Endothelial cell of umbilical vein (primary cell): ENCODE data around the gene LMTK3. TPM values are rescaled to one million over a fixed set of nuclear protein-coding genes. Genes with fewer than 3 reads are reported as not detected.

ENCODE experiments used
- BruUV-seq: library from RNA; stranded (reverse); fragments of 400-500 nt; replicated peaks from 2 replicates; lab custom pipeline; 2021; lab: Mats Ljungman, UMichigan
- CTCF ChIA-PET: fragments of 300-600, 350-600 bp; sonication (Branson Sonifier 250); formaldehyde crosslinking; loops from one replicate; lab custom pipeline; 2021; ENCODE audit warnings: antibody characterized with exemption, inconsistent platforms; lab: Charles Lee
- POLR2A ChIA-PET: fragments of 300-600, 350-600 bp; sonication (Branson Sonifier 250); formaldehyde crosslinking; loops from one replicate; lab custom pipeline; 2021; ENCODE audit warnings: antibody characterized with exemption, inconsistent platforms; lab: Charles Lee
- DNase-seq: peaks from one replicate; pipeline ENCODE4 v3.0.0-alpha.2; 2011; ENCODE audit warnings: low read depth, low spot score
- FAIRE-seq: peaks from 2 replicates; lab custom pipeline; 2011; peaks lifted over from hg19 to GRCh38; lab: Jason Lieb, UNC
- H2AFZ ChIP-seq: 2 replicates; pipeline ENCODE4 v1.6.0; 2012; ENCODE audit warnings: low read depth, low read length, control low read depth, inconsistent platforms
- H3K27ac ChIP-seq: 2 replicates; pipeline ENCODE4 v1.5.1; 2011; ENCODE audit warnings: low read depth, mild to moderate bottlenecking, control low read depth, low read length, moderate library complexity; ENCODE audit not compliant: insufficient read depth
- H3K27me3 ChIP-seq, 2 experiments: 2 replicates each; pipeline versions ENCODE4 v1.6.0 to v1.6.1; 2011; ENCODE audit warnings: low read length in 2 of 2, mixed read lengths in 1 of 2; ENCODE audit not compliant: control insufficient read depth in 2 of 2, insufficient read depth in 2 of 2
- H3K36me3 ChIP-seq, 2 experiments: 2 replicates in 1 of 2; 3 replicates in 1 of 2; pipeline ENCODE4 v1.5.1; 2011; ENCODE audit warnings: low read length in 2 of 2, mild to moderate bottlenecking in 1 of 2, moderate library complexity in 1 of 2; ENCODE audit not compliant: control insufficient read depth in 2 of 2, insufficient read depth in 2 of 2; ENCODE audit errors: extremely low read depth in 1 of 2
- H3K4me1 ChIP-seq: 3 replicates; pipeline ENCODE4 v1.5.1; 2011; ENCODE audit warnings: mild to moderate bottlenecking, low read length; ENCODE audit not compliant: control insufficient read depth, insufficient read depth; ENCODE audit errors: extremely low read depth
- H3K4me2 ChIP-seq: 2 replicates; pipeline ENCODE4 v1.6.1; 2011; ENCODE audit warnings: low read length, control low read depth, mixed read lengths; ENCODE audit not compliant: insufficient read depth
- H3K4me3 ChIP-seq, 3 experiments: fragments of 200-600 bp in 1 of 3; sonication (generic), shearing (Covaris generic) in 1 of 3; replicated peaks in 1 of 3; 2 replicates each; pipeline ENCODE4 v1.5.1; 2011 to 2016; ENCODE audit warnings: control low read depth in 3 of 3, low read length in 3 of 3, mild to moderate bottlenecking in 2 of 3, inconsistent platforms in 1 of 3, low read depth in 1 of 3, moderate library complexity in 1 of 3; ENCODE audit not compliant: insufficient read depth in 1 of 3
- H3K79me2 ChIP-seq: 2 replicates; pipeline ENCODE4 v1.6.0; 2012; ENCODE audit warnings: low read length, inconsistent platforms; ENCODE audit not compliant: control insufficient read depth, insufficient read depth
- H3K9ac ChIP-seq: replicated peaks from 2 replicates; pipeline ENCODE3; 2011; ENCODE audit warnings: low read length, control low read depth; ENCODE audit not compliant: insufficient read depth; ENCODE audit errors: extremely low read depth
- H3K9me1 ChIP-seq: replicated peaks from 3 replicates; pipeline ENCODE4 v1.6.0; 2011; ENCODE audit warnings: mild to moderate bottlenecking, low read length; ENCODE audit not compliant: control insufficient read depth, insufficient read depth; ENCODE audit errors: extremely low read depth
- H3K9me3 ChIP-seq: replicated peaks from 2 replicates; pipeline ENCODE4 v1.5.1; 2012; ENCODE audit warnings: low read length, inconsistent platforms; ENCODE audit not compliant: control insufficient read depth, insufficient read depth
- H4K20me1 ChIP-seq: replicated peaks from 2 replicates; pipeline ENCODE3; 2011; ENCODE audit warnings: mild to moderate bottlenecking, low read length; ENCODE audit not compliant: control insufficient read depth, insufficient read depth; ENCODE audit errors: extremely low read depth
- EZH2 ChIP-seq: IDR thresholded peaks from 2 replicates; pipeline ENCODE4 v1.6.1; 2012; ENCODE audit warnings: borderline replicate concordance, low read depth, mild to moderate bottlenecking, moderate library complexity, low read length, inconsistent platforms; ENCODE audit not compliant: severe bottlenecking
- FOS ChIP-seq: IDR thresholded peaks from 2 replicates; pipeline ENCODE4 v1.6.1; 2011; ENCODE audit warnings: mild to moderate bottlenecking, low read length, moderate library complexity, borderline replicate concordance; ENCODE audit not compliant: insufficient read depth
- JUN ChIP-seq: IDR thresholded peaks from 2 replicates; pipeline ENCODE4 v1.6.1; 2011; ENCODE audit warnings: borderline replicate concordance, low read depth; ENCODE audit not compliant: insufficient read length, insufficient read depth
- MYC ChIP-seq: IDR thresholded peaks from one replicate; pipeline ENCODE4 v1.6.1; 2011; ENCODE audit warnings: mild to moderate bottlenecking, low read depth, low read length
- POLR2A ChIP-seq: IDR thresholded peaks from 2 replicates; pipeline ENCODE4 v1.6.1; 2012; ENCODE audit warnings: low read depth, mild to moderate bottlenecking, control low read depth, low read length
- dilution Hi-C: fragments of 300-500 bp; cut with MboI; formaldehyde crosslinking; loops from one replicate; pipeline ENCODE4 v1.15.0; 2019; ENCODE audit warnings: low sequenced_read_pairs; ENCODE audit not compliant: extremely low pct_ligation_motif_present
- intact Hi-C: fragments of 100-400 bp; cut with micrococcal nuclease; formaldehyde crosslinking; loops from one replicate; pipeline ENCODE4 v1.10.0; 2022
- polyA plus RNA-seq, 4 experiments: library from polyadenylated mRNA; depleted of rRNA in 3 of 4; stranded (reverse) in 3 of 4; unstranded in 1 of 4; fragments of >200 nt; gene quantifications; 2 replicates each; pipeline versions ENCODE4 v1.2.1 to v1.2.3, GENCODE V29; 2011 to 2012; ENCODE audit warnings: missing spikeins in 1 of 4
- total RNA-seq: library from RNA; stranded (reverse); gene quantifications from 2 replicates; pipeline ENCODE4 v1.2.3, GENCODE V29; 2021
- TF ChIP-seq, protein P1 (sequence below): IDR thresholded peaks from 2 replicates; pipeline ENCODE4 v1.6.1; 2011; ENCODE audit not compliant: insufficient read depth, insufficient read length

Gene LMTK3
- total and polyA plus RNA-seq, 2 donors (not counting 3 experiments of a cell fraction or from before 2014, with no cell fraction given) = 0.11 to 0.14 TPM

DNA sequence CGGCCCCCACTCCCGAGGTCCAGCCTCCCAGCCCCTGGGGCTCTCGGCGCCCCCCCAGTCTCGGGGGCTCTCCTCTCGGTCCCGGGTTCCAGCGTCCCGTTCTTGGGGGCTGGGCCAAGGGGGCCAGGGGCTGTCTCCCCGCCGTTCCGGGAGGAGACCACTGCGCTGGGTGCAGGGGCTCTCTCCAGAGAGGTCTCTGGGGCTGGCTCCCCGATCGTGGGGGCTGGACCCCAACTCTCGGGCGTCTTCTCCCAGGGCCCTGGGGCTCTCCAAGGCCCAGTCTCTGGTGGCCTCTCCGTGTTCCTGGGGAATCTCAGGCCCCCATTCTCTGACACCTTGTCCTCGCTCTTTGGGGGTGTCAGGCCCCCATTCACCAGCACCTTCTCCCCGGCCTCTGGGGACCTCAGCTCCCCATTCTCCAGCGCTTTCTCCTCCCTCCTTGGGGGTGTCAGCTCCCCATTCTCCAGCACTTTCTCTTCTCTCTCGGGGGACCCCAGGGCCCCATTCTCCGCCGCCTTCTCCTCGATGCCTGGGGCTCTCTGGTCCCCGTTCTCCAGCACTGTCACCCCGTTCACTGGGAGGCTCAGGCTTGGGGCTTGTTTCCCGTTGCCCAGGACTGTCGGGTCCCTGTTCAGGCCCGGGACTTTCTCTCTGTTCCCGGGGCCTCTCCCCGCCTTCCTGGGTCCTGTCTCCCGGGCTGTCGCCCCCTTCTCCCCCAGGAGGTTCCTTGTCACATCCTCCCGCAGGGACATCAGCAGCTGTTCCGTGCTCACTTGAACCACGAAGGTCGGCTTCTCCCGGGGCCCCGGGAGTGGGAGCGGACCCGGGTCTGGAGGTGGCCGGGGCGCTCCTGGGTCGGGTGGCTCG, 13.7 kb downstream of the LMTK3 start:
- Histone ChIP-seq H4K20me1 (no peaks in the 10 kb centered on the region), H3K4me1 (peaks cover 11% of the 10 kb centered on the region), H2AFZ (no peak overlapping the region), H3K27me3 (peaks cover 2 to 7% of the 10 kb centered on the region in 2 experiments), H3K4me3 (no peak overlapping the region), H3K9me3 (no peaks in the 10 kb centered on the region), H3K9me1 (no peaks in the 10 kb centered on the region), H3K36me3 (no peaks in the 10 kb centered on the region), H3K4me2 (no peak overlapping the region), H3K9ac (no peak overlapping the region), H3K27ac (no peak overlapping the region), H3K79me2 (no peaks in the 10 kb centered on the region)
- CTCF ChIA-PET = interaction anchor here (3.2 kb wide), 1 partner anchor 8 kb away, joined by 14 read pairs; no protein-coding TSS in a partner anchor
- no peak for FAIRE-seq
- POLR2A ChIA-PET = no interaction called here
- no peak for TF ChIP-seq FOS
- TF ChIP-seq MYC = no peak
- no peak for TF ChIP-seq POLR2A
- TF ChIP-seq JUN = no peak
- peak; percentile 87 for TF ChIP-seq EZH2
- TF ChIP-seq, protein P1, sequence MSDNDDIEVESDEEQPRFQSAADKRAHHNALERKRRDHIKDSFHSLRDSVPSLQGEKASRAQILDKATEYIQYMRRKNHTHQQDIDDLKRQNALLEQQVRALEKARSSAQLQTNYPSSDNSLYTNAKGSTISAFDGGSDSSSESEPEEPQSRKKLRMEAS = no peak
- no peak for DNase-seq
- dilution Hi-C loops (no loop called here), intact Hi-C loops (no loop called here)
- no TSS peak for BruUV-seq
